ENCODE data around the gene C1orf146.

The C1orf146 gene, protein sequence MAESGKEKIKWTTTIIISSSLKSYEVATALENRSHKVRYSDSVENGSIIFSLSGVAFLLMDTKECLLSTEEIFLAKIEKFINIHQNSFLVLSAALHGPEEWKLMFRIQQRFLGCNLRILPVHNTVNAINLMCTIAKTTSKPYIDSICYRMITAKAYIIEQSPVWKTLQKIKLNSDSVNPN

DNA sequence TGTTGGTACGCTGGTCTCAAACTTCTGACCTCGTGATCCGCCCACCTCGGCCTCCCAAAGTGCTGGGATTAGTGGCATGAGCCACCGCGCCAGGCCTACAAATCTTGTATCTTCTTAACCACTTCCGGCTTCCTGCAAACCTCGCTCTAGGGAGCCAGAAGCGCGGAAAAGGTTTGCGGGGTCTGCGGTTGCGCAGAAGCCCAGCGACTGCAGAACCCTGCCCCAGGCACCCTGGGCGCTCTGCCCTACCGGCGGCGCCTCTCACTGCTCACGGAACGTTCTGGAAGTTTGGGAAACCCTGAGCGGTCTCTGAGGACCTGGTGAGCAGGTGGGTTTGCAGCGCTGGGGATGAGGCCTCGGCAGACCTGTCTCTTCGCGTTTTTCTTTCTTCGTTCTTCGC, at the start of gene C1orf146:
TSS of gene C1orf146 (plus strand) at position 195 of the 400 bp plus-strand sequence. CDS start 13,506 bp downstream, outside the sequence.
- H2AFZ ChIP-seq (ENCODE audit: low read depth, low read length) = no peak within 1 kb of the TSS
- no peak within 1 kb of the TSS for H3K27ac ChIP-seq (ENCODE audit: low read length)
- H3K4me2 ChIP-seq (ENCODE audit: low read length) = no peak within 1 kb of the TSS
- no peaks in the 10 kb centered on the region for H3K27me3 ChIP-seq (ENCODE audit: low read depth, low read length)
- TF ChIP-seq EZH2phosphoT487 (IDR thresholded peaks at IDR 0.05; ENCODE audit: low read depth) = no peak
- TF ChIP-seq, protein P1, sequence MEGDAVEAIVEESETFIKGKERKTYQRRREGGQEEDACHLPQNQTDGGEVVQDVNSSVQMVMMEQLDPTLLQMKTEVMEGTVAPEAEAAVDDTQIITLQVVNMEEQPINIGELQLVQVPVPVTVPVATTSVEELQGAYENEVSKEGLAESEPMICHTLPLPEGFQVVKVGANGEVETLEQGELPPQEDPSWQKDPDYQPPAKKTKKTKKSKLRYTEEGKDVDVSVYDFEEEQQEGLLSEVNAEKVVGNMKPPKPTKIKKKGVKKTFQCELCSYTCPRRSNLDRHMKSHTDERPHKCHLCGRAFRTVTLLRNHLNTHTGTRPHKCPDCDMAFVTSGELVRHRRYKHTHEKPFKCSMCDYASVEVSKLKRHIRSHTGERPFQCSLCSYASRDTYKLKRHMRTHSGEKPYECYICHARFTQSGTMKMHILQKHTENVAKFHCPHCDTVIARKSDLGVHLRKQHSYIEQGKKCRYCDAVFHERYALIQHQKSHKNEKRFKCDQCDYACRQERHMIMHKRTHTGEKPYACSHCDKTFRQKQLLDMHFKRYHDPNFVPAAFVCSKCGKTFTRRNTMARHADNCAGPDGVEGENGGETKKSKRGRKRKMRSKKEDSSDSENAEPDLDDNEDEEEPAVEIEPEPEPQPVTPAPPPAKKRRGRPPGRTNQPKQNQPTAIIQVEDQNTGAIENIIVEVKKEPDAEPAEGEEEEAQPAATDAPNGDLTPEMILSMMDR (IDR thresholded peaks at IDR 0.05; ENCODE audit: low read depth, low read length) = no peak
- H3K36me3 ChIP-seq (replicated peaks; ENCODE audit: low read depth, low read length) = no peaks in the 10 kb centered on the region
- no peaks in the 10 kb centered on the region for H4K20me1 ChIP-seq (ENCODE audit: insufficient read depth, low read length)
- no peaks in the 10 kb centered on the region for H3K4me1 ChIP-seq (ENCODE audit: low read length)
- no peaks in the 10 kb centered on the region for H3K9me3 ChIP-seq (ENCODE audit: insufficient read depth, low read length)
- H3K9ac ChIP-seq (ENCODE audit: low read length) = no peak within 1 kb of the TSS
- no peaks in the 10 kb centered on the region for H3K79me2 ChIP-seq (ENCODE audit: low read length)
- H3K4me3 ChIP-seq (ENCODE audit: low read length) = no peak within 1 kb of the TSS

DNA sequence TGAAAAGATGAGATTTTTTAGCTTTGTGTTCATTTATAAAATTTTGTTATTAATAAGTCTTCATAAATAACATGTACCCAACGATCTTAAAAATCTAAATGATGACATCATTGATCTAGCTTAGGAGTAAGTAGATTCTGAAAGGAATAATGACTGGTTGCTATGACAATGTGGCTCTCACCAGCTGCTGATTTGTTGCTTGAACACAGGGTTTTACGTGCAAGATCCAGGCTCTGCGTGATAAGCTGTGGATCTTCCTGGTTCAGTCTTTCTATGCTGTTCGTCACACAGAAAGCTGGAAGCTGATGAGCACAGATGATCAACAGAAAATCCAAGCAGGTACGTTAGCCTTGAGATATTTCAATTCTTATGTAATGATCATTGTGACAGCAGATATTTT, 49.1 kb upstream of the C1orf146 start:
- no peaks in the 10 kb centered on the region for H3K4me1 ChIP-seq (ENCODE audit: low read length)
- no peak overlapping the region for H2AFZ ChIP-seq (ENCODE audit: low read depth, low read length)
- H3K36me3 ChIP-seq (replicated peaks; ENCODE audit: low read depth, low read length) = no peaks in the 10 kb centered on the region
- H3K9me3 ChIP-seq (ENCODE audit: insufficient read depth, low read length) = no peaks in the 10 kb centered on the region
- no peaks in the 10 kb centered on the region for H4K20me1 ChIP-seq (ENCODE audit: insufficient read depth, low read length)
- H3K4me2 ChIP-seq (ENCODE audit: low read length) = no peak overlapping the region
- H3K27ac ChIP-seq (ENCODE audit: low read length) = no peak overlapping the region
- H3K27me3 ChIP-seq (ENCODE audit: low read depth, low read length) = no peaks in the 10 kb centered on the region
- TF ChIP-seq EZH2phosphoT487 (IDR thresholded peaks at IDR 0.05; ENCODE audit: low read depth) = no peak
- TF ChIP-seq, protein P1 (IDR thresholded peaks at IDR 0.05; ENCODE audit: low read depth, low read length) = no peak
- no peaks in the 10 kb centered on the region for H3K79me2 ChIP-seq (ENCODE audit: low read length)
- no peak overlapping the region for H3K4me3 ChIP-seq (ENCODE audit: low read length)
- no peak overlapping the region for H3K9ac ChIP-seq (ENCODE audit: low read length)

DNA sequence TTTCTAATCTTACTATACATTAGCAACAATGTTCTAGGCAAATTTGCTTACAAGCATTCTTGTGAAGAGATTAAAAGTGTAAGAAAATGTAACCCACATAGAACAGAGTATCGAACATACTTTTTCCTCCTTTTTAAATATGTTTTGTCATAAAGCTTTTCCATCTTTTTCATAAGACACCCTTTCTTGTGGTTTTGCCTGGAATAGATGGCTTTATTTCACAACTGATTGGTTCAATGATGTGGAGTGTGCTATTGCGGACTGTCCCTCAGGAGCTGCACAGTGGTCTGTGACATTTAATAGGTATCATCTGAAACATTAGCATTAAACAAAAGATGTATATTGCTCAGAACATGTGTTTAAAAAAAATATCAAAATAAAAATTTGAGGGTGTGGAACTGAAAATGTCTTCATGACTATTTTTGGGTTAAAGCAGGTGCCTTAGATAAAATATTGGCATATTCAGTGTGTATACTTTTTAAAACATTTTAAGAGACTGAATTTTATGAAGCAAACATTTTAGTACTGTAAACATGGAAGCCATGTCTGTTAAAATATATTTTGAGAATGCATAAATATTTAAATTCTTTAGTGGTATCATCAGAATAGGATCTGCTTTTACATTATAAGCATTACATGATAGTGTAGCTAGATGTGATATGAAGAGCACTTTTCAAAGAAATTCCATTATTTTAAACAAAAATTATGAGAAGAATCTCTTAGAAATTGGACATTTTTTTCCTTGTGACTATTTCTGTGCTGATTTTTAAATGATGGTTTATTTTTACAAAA, 48.3 kb upstream of the C1orf146 start:
- H3K9ac ChIP-seq (ENCODE audit: low read length) = no peak overlapping the region
- no peak overlapping the region for H3K27ac ChIP-seq (ENCODE audit: low read length)
- no peak overlapping the region for H3K4me3 ChIP-seq (ENCODE audit: low read length)
- no peak overlapping the region for H3K4me2 ChIP-seq (ENCODE audit: low read length)
- no peaks in the 10 kb centered on the region for H3K36me3 ChIP-seq (replicated peaks; ENCODE audit: low read depth, low read length)
- H3K4me1 ChIP-seq (ENCODE audit: low read length) = no peaks in the 10 kb centered on the region
- no peaks in the 10 kb centered on the region for H3K79me2 ChIP-seq (ENCODE audit: low read length)
- H3K27me3 ChIP-seq (ENCODE audit: low read depth, low read length) = no peaks in the 10 kb centered on the region
- TF ChIP-seq, protein P1 (IDR thresholded peaks at IDR 0.05; ENCODE audit: low read depth, low read length) = no peak
- TF ChIP-seq EZH2phosphoT487 (IDR thresholded peaks at IDR 0.05; ENCODE audit: low read depth) = no peak
- no peak overlapping the region for H2AFZ ChIP-seq (ENCODE audit: low read depth, low read length)
- H4K20me1 ChIP-seq (ENCODE audit: insufficient read depth, low read length) = no peaks in the 10 kb centered on the region
- no peaks in the 10 kb centered on the region for H3K9me3 ChIP-seq (ENCODE audit: insufficient read depth, low read length)

DNA sequence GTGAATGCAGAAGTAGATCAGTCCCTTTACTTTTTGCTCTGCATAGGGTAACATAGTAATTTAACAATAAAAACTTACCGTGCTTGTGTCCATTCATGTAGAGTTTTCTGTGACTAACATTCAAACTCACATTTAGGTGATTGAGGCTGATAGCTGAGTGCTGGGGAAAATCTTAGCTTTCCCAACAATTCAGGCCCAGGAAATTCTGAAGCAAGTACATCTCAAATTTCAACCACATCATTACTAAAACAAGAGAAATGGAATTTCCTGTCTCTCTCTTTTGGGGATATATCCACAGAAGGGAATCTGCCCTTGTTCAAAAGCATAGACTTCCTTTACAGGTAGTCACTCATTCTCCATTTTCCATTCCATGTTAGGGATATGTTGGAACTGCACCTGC, 33.1 kb upstream of the C1orf146 start:
- no peaks in the 10 kb centered on the region for H3K27me3 ChIP-seq (ENCODE audit: low read depth, low read length)
- no peaks in the 10 kb centered on the region for H3K36me3 ChIP-seq (replicated peaks; ENCODE audit: low read depth, low read length)
- H2AFZ ChIP-seq (ENCODE audit: low read depth, low read length) = no peak overlapping the region
- no peak overlapping the region for H3K4me2 ChIP-seq (ENCODE audit: low read length)
- no peaks in the 10 kb centered on the region for H3K4me1 ChIP-seq (ENCODE audit: low read length)
- H3K9ac ChIP-seq (ENCODE audit: low read length) = no peak overlapping the region
- no peak overlapping the region for H3K4me3 ChIP-seq (ENCODE audit: low read length)
- no peak overlapping the region for H3K27ac ChIP-seq (ENCODE audit: low read length)
- no peak for TF ChIP-seq EZH2phosphoT487 (IDR thresholded peaks at IDR 0.05; ENCODE audit: low read depth)
- TF ChIP-seq, protein P1 (IDR thresholded peaks at IDR 0.05; ENCODE audit: low read depth, low read length) = no peak
- H3K9me3 ChIP-seq (ENCODE audit: insufficient read depth, low read length) = no peaks in the 10 kb centered on the region
- no peaks in the 10 kb centered on the region for H3K79me2 ChIP-seq (ENCODE audit: low read length)
- H4K20me1 ChIP-seq (ENCODE audit: insufficient read depth, low read length) = no peaks in the 10 kb centered on the region

All from OCI-LY3 (cell line).